ENCODE data around the gene TEKT2.

The TEKT2 gene

DNA sequence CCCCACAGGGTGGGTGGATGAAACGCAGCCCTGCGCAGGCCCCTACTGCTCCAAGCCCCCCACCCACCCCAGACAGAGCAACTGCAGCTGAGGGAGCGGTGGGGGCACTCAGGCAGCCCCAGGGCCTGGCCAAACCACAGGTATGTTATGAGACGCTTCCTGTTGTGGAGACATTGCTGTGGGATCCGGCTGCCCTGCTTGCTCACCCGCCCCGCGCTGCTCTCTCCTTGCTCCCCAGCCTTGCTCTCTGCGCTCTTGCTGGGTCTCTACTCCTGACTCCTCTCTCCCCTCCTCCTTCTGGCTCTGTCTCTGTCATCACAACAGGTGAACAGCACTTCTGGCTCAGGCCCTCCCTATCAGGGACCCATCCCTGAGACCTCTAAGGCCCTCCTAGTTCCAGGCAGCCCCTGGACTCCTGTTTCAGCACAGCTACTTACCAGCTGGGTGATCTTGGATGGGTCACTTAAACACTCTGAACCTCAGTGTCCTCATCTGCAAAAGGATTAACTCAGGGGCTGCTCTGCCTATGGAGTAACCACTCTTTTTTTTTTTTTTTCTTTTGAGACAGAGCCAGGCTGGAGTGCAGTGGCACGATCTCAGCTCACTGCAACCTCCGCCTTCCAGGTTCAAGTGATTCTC lies 25.3 kb downstream of the TEKT2 start:
- H4K20me1 ChIP-seq (ENCODE audit: insufficient read depth): no peaks in the 10 kb centered on the region
- TF ChIP-seq, protein P1, sequence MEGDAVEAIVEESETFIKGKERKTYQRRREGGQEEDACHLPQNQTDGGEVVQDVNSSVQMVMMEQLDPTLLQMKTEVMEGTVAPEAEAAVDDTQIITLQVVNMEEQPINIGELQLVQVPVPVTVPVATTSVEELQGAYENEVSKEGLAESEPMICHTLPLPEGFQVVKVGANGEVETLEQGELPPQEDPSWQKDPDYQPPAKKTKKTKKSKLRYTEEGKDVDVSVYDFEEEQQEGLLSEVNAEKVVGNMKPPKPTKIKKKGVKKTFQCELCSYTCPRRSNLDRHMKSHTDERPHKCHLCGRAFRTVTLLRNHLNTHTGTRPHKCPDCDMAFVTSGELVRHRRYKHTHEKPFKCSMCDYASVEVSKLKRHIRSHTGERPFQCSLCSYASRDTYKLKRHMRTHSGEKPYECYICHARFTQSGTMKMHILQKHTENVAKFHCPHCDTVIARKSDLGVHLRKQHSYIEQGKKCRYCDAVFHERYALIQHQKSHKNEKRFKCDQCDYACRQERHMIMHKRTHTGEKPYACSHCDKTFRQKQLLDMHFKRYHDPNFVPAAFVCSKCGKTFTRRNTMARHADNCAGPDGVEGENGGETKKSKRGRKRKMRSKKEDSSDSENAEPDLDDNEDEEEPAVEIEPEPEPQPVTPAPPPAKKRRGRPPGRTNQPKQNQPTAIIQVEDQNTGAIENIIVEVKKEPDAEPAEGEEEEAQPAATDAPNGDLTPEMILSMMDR (conservative IDR thresholded peaks at IDR 0.05; ENCODE audit: low read depth, low read length): no peak
- H2AFZ ChIP-seq (ENCODE audit: low read depth): no peak overlapping the region
- no peaks in the 10 kb centered on the region for H3K4me1 ChIP-seq (ENCODE audit: low read depth, poor library complexity, severe bottlenecking)
- H3K9ac ChIP-seq: no peak overlapping the region
- H3K4me3 ChIP-seq (IDR thresholded peaks at IDR 0.05; ENCODE audit: insufficient read depth, low read depth, low read length): no peak overlapping the region
- no peaks in the 10 kb centered on the region for H3K36me3 ChIP-seq (ENCODE audit: insufficient read depth)
- no peaks in the 10 kb centered on the region for H3K79me2 ChIP-seq (ENCODE audit: insufficient read depth, low read depth)
- H3K27me3 ChIP-seq (ENCODE audit: insufficient read depth, low read depth): no peaks in the 10 kb centered on the region
- no peak overlapping the region for H3K27ac ChIP-seq
- no peak overlapping the region for H3K4me2 ChIP-seq

- H3K36me3 ChIP-seq (ENCODE audit: insufficient read depth): no peaks in the 10 kb centered on the region
- H3K27ac ChIP-seq: no peak overlapping the region
- TF ChIP-seq, protein P1 (conservative IDR thresholded peaks at IDR 0.05; ENCODE audit: low read depth, low read length): no peak
Observed at GRCh38 chr1:36111151-36111550, 27.3 kb downstream of the TEKT2 start.

DNA sequence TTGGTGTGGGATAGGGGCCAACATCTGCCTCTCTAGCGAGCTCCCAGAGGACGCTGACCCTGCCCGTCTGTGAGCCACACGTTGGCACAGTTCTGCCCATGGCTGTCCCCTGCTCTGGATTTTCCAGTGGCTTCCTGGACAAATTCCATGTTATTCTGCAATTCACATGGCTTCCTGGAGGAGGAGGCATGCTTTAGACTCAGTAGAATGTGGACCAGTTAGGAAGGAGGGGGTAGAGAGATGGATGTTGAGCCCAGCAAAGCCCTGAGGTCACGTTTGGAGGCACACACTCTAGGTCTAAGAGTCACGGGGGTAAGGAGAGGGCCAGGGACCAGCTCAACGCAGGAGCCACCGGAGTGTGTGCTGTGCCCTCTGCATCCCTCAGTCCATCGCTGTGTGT lies 28.9 kb downstream of the TEKT2 start:
- H3K9ac ChIP-seq: no peak overlapping the region
- no peaks in the 10 kb centered on the region for H4K20me1 ChIP-seq (ENCODE audit: insufficient read depth)

More at GRCh38 chr1:36111151-36111550, 27.3 kb downstream of the TEKT2 start:
- Histone ChIP-seq H3K9ac (no peak overlapping the region), H2AFZ (ENCODE audit: low read depth) (no peak overlapping the region), H3K27me3 (ENCODE audit: insufficient read depth, low read depth) (no peaks in the 10 kb centered on the region), H3K4me3 (IDR thresholded peaks at IDR 0.05; ENCODE audit: insufficient read depth, low read depth, low read length) (no peak overlapping the region), H3K79me2 (ENCODE audit: insufficient read depth, low read depth) (no peaks in the 10 kb centered on the region), H3K4me1 (ENCODE audit: low read depth, poor library complexity, severe bottlenecking) (no peaks in the 10 kb centered on the region), H4K20me1 (ENCODE audit: insufficient read depth) (no peaks in the 10 kb centered on the region), H3K4me2 (no peak overlapping the region)

DNA sequence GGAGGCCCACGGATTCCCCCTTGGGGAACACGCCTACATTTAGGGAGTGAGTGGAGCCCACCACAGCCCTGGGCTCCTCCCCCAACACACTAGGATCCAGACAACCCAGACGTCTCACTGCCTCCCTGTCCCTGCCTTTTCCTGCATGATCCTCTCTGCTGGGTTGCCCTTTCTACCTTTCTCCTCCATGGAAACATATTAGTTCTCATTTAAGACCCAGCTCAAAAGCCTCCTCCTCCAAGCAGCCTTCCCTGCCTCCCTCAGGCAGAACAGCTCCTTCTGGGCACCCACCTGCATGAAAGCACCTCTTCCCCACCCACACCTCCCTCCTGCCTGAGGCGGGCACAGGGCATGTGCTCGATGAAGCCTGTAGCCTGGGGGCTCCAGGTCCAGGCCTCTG lies 30.5 kb downstream of the TEKT2 start:
- TF ChIP-seq, protein P1 (conservative IDR thresholded peaks at IDR 0.05; ENCODE audit: low read depth, low read length): no peak
- Histone ChIP-seq H3K79me2 (ENCODE audit: insufficient read depth, low read depth) (no peaks in the 10 kb centered on the region), H3K4me1 (ENCODE audit: low read depth, poor library complexity, severe bottlenecking) (no peaks in the 10 kb centered on the region), H3K4me3 (IDR thresholded peaks at IDR 0.05; ENCODE audit: insufficient read depth, low read depth, low read length) (no peak overlapping the region), H2AFZ (ENCODE audit: low read depth) (no peak overlapping the region), H3K36me3 (ENCODE audit: insufficient read depth) (no peaks in the 10 kb centered on the region), H3K27ac (no peak overlapping the region), H3K27me3 (ENCODE audit: insufficient read depth, low read depth) (no peaks in the 10 kb centered on the region), H3K4me2 (no peak overlapping the region), H3K9ac (no peak overlapping the region), H4K20me1 (ENCODE audit: insufficient read depth) (no peaks in the 10 kb centered on the region)

More for the DNA sequence above, 28.9 kb downstream of the TEKT2 start:
- Histone ChIP-seq H3K36me3 (ENCODE audit: insufficient read depth) (no peaks in the 10 kb centered on the region), H3K4me3 (IDR thresholded peaks at IDR 0.05; ENCODE audit: insufficient read depth, low read depth, low read length) (no peak overlapping the region), H3K4me2 (no peak overlapping the region), H3K4me1 (ENCODE audit: low read depth, poor library complexity, severe bottlenecking) (no peaks in the 10 kb centered on the region), H2AFZ (ENCODE audit: low read depth) (no peak overlapping the region), H3K27me3 (ENCODE audit: insufficient read depth, low read depth) (no peaks in the 10 kb centered on the region), H3K27ac (no peak overlapping the region), H3K79me2 (ENCODE audit: insufficient read depth, low read depth) (no peaks in the 10 kb centered on the region)
- TF ChIP-seq, protein P1 (conservative IDR thresholded peaks at IDR 0.05; ENCODE audit: low read depth, low read length): no peak

Measured in KMS-11 (cell line).